ENCODE results near the gene PPARD.

DNA sequence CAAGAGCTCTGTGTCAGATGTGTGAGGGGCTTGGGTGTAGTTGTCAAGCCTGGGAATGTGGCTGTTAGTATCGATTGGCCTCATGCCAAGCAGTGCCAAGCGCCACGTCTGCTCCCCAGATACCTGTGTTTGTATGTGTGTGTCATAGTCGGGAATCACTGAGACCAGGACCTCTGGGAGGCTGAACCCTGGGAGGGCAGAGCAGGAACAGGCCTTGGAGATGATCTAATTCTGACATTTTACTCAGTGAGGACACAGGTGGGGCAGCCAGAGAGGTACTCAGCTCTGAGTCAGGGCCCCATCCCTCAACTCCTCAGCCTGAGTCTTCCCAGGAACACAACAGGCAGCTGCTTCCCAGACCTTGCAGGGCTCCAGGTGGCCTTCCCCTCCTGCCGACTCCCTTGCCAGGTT is 58.5 kb downstream of the PPARD start:
- TF ChIP-seq EZH2 (IDR thresholded peaks at IDR 0.05) (no peak), POLR2AphosphoS5 (IDR thresholded peaks at IDR 0.05; ENCODE audit: borderline replicate concordance, low read depth, low read length) (no peak), FOXP2 (optimal IDR thresholded peaks at IDR 0.05; ENCODE audit: control extremely low read depth, extremely low read length, insufficient read depth) (no peak)
